ENCODE data around the gene PPP1R3F. TPM values are rescaled to one million over a fixed set of nuclear protein-coding genes. Genes with fewer than 3 reads are reported as not detected.
"Not testable (repeated sequence)": the region's sequence is repeated elsewhere in the genome, so short reads cannot be mapped to it uniquely, and the experiment has no call there.

The PPP1R3F gene
- total RNA-seq, 2 experiments from 2014 or later, result 4.8 to 5.4 TPM

- Mint-ChIP-seq H3K4me3 (no peak overlapping the region), H3K9me3 (no peaks in the 10 kb centered on the region), H3K36me3 (ENCODE audit: low read depth) (no peaks in the 10 kb centered on the region), H3K4me1 (ENCODE audit: low read depth) (peaks cover 25% of the 10 kb centered on the region), H3K27ac (no peak overlapping the region), H3K27me3 (no peaks in the 10 kb centered on the region)
- DNase-seq, result no peak
- no peak for TF ChIP-seq CTCF (IDR thresholded peaks at IDR 0.05)
- ChIA-PET POLR2A (no interaction called here), CTCF (no interaction called here)
- no peak for ATAC-seq
- intact Hi-C loops (cut with micrococcal nuclease), result no loop called here
These were observed 18.1 kb downstream of the PPP1R3F start for GRCh38 chrX:49287665-49288064.

- Mint-ChIP-seq H3K27me3 (no peaks in the 10 kb centered on the region), H3K27ac (no peak overlapping the region), H3K4me1 (ENCODE audit: low read depth) (peaks cover 23% of the 10 kb centered on the region), H3K36me3 (ENCODE audit: low read depth) (no peaks in the 10 kb centered on the region), H3K4me3 (no peak overlapping the region), H3K9me3 (no peaks in the 10 kb centered on the region)
- POLR2A ChIA-PET, result no interaction called here
- no peak for ATAC-seq
- DNase-seq, result no peak
- intact Hi-C loops (cut with micrococcal nuclease), result no loop called here
- TF ChIP-seq CTCF (IDR thresholded peaks at IDR 0.05), result no peak
- CTCF ChIA-PET, result no interaction called here
These were observed 20.6 kb downstream of the PPP1R3F start for GRCh38 chrX:49290215-49290614.

- intact Hi-C loops (cut with micrococcal nuclease), result no loop called here
- H3K4me1 Mint-ChIP-seq (ENCODE audit: low read depth), result peaks cover 23% of the 10 kb centered on the region
These were observed 22.2 kb downstream of the PPP1R3F start for GRCh38 chrX:49291615-49292337.

GRCh38 chrX:49292400-49293362, 23.1 kb downstream of the PPP1R3F start:
- intact Hi-C loops (cut with micrococcal nuclease), result no loop called here
- ATAC-seq (peak; percentile 31), DNase-seq (no peak)
- ChIA-PET POLR2A (interaction anchor here (0.9 kb wide), 1 partner anchor 16 kb away, joined by 3 read pairs; no protein-coding TSS in a partner anchor), CTCF (interaction anchor here (1.2 to 2.8 kb wide), 8 partner anchors 11 to 438 kb away, joined by 3 to 21 read pairs (median 6); partner anchors contain the start of gene FOXP3)
- no peaks in the 10 kb centered on the region for H3K9me3 Mint-ChIP-seq
- no peak overlapping the region for H3K4me3 Mint-ChIP-seq
- peaks cover 19% of the 10 kb centered on the region for H3K4me1 Mint-ChIP-seq (ENCODE audit: low read depth)
- no peak for TF ChIP-seq CTCF (IDR thresholded peaks at IDR 0.05)
- no peaks in the 10 kb centered on the region for H3K36me3 Mint-ChIP-seq (ENCODE audit: low read depth)
- no peak overlapping the region for H3K27ac Mint-ChIP-seq
- H3K27me3 Mint-ChIP-seq, result no peaks in the 10 kb centered on the region

More at GRCh38 chrX:49291615-49292337, 22.2 kb downstream of the PPP1R3F start:
- H3K36me3 Mint-ChIP-seq (ENCODE audit: low read depth), result no peaks in the 10 kb centered on the region
- H3K4me3 Mint-ChIP-seq, result no peak overlapping the region
- peak; percentile 71 for TF ChIP-seq CTCF (IDR thresholded peaks at IDR 0.05)
- ChIA-PET CTCF (interaction anchor here (0.8 to 2.8 kb wide), 10 partner anchors 10 to 438 kb away, joined by 3 to 21 read pairs (median 5); partner anchors contain the start of gene FOXP3), POLR2A (interaction anchor here (0.9 kb wide), 1 partner anchor 15 kb away, joined by 3 read pairs; no protein-coding TSS in a partner anchor)
- ATAC-seq, result peak; percentile 95
- H3K27ac Mint-ChIP-seq, result peak overlapping the region; percentile 69
- H3K9me3 Mint-ChIP-seq, result no peaks in the 10 kb centered on the region
- no peaks in the 10 kb centered on the region for H3K27me3 Mint-ChIP-seq
- DNase-seq, result peak; percentile 87

GRCh38 chrX:49299293-49299692, 29.7 kb downstream of the PPP1R3F start:
- H3K9me3 Mint-ChIP-seq; ATAC-seq; DNase-seq; CTCF ChIA-PET; H3K4me3 Mint-ChIP-seq; POLR2A ChIA-PET; H3K4me1 Mint-ChIP-seq (ENCODE audit: low read depth); intact Hi-C loops (cut with micrococcal nuclease); H3K36me3 Mint-ChIP-seq (ENCODE audit: low read depth); H3K27me3 Mint-ChIP-seq; H3K27ac Mint-ChIP-seq: not testable (repeated sequence)

All from activated CD8-positive, alpha-beta T cell treated with anti-CD3 and anti-CD28 coated beads for 36 hours (primary cell).